ENCODE data around the gene ANKS1B.
"Not testable (repeated sequence)": the region's sequence is repeated elsewhere in the genome, so short reads cannot be mapped to it uniquely, and the experiment has no call there.

ANKS1B gene

GRCh38 chr12:99339663-99340062 is 645.1 kb downstream of the ANKS1B start:
- DNase-seq = no peak

GRCh38 chr12:99334285-99335056 is 650.3 kb downstream of the ANKS1B start:
- no peak for DNase-seq

- no peak for DNase-seq
Observed at GRCh38 chr12:99332936-99333591, 651.7 kb downstream of the ANKS1B start.

GRCh38 chr12:99330216-99330615 is 654.5 kb downstream of the ANKS1B start:
- DNase-seq = no peak

- not testable (repeated sequence) for DNase-seq
Observed at GRCh38 chr12:99321210-99321609, 663.5 kb downstream of the ANKS1B start.

GRCh38 chr12:99311373-99311772 is 673.4 kb downstream of the ANKS1B start:
- DNase-seq = no peak

GRCh38 chr12:99309812-99310211 is 674.9 kb downstream of the ANKS1B start:
- DNase-seq = no peak

GRCh38 chr12:99302874-99303273 is 681.9 kb downstream of the ANKS1B start:
- no peak for DNase-seq

GRCh38 chr12:99287136-99287535 is 697.6 kb downstream of the ANKS1B start:
- DNase-seq = no peak

GRCh38 chr12:99284161-99284560 is 700.6 kb downstream of the ANKS1B start:
- DNase-seq = no peak

- DNase-seq = no peak
Observed at GRCh38 chr12:99282624-99283023, 702.1 kb downstream of the ANKS1B start.

- no peak for DNase-seq
Observed at GRCh38 chr12:99282086-99282485, 702.6 kb downstream of the ANKS1B start.

- no peak for DNase-seq
Observed at GRCh38 chr12:99281277-99281676, 703.5 kb downstream of the ANKS1B start.

- DNase-seq = no peak
Observed at GRCh38 chr12:99278899-99279298, 705.8 kb downstream of the ANKS1B start.

GRCh38 chr12:99277591-99278379 is 707.0 kb downstream of the ANKS1B start:
- DNase-seq = no peak

GRCh38 chr12:99271071-99271470 is 713.7 kb downstream of the ANKS1B start:
- no peak for DNase-seq

- no peak for DNase-seq
Observed at GRCh38 chr12:99267038-99267437, 717.7 kb downstream of the ANKS1B start.

- no peak for DNase-seq
Observed at GRCh38 chr12:99265648-99266047, 719.1 kb downstream of the ANKS1B start.

GRCh38 chr12:99261256-99261655 is 723.5 kb downstream of the ANKS1B start:
- DNase-seq = no peak

- no peak for DNase-seq
Observed at GRCh38 chr12:99260456-99260996, 724.2 kb downstream of the ANKS1B start.

GRCh38 chr12:99259040-99259934 is 725.4 kb downstream of the ANKS1B start:
- no peak for DNase-seq

- no peak for DNase-seq
Observed at GRCh38 chr12:99257672-99258071, 727.1 kb downstream of the ANKS1B start.

Measured in SHP77 (cell line).